ENCODE measurements around the gene HNRNPL. TPM values are rescaled to one million over a fixed set of nuclear protein-coding genes. Genes with fewer than 3 reads are reported as not detected.
"Not testable (repeated sequence)": the region's sequence is repeated elsewhere in the genome, so short reads cannot be mapped to it uniquely, and the experiment has no call there.

The HNRNPL gene
- polyA plus RNA-seq, 1 experiment: 342 TPM

- H3K4me3 ChIP-seq (ENCODE audit: low read depth, low read length): no peak overlapping the region
- no peak for TF ChIP-seq CTCF (IDR thresholded peaks at IDR 0.05; ENCODE audit: insufficient read depth, low read depth, low read length)
- CTCF ChIA-PET: interaction anchor here (0.9 kb wide), 1 partner anchor 60 kb away, joined by 3 read pairs; no protein-coding TSS in a partner anchor
- no peak for DNase-seq (ENCODE audit: low read depth)
- H3K36me3 ChIP-seq (ENCODE audit: control insufficient read depth, insufficient read depth, low read length): peaks cover 7% of the 10 kb centered on the region
- POLR2A ChIA-PET: interaction anchor here (0.6 kb wide), 1 partner anchor 99 kb away, joined by 3 read pairs; no protein-coding TSS in a partner anchor
- H3K27me3 ChIP-seq (ENCODE audit: control insufficient read depth, insufficient read depth, low read length): no peaks in the 10 kb centered on the region
These were observed 19.6 kb downstream of the HNRNPL start for GRCh38 chr19:38830039-38830733.

DNA sequence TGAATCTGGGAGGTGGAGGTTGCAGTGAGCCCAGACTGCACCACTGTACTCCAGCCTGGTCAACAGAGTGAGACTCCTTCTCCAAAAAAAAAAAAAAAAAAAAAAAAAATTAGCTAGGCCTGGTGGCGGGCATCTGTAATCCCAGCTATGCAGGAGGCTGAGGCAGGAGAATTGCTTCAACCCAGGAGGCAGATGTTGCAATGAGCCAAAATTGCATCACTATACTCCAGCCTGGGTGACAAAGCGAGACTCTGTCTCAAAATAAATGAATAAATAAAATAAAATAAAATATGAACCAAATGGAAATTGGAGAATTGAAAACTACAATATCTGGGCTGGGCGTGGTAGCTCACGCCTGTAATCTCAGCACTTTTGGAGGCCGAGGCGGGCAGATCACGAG is 20.6 kb downstream of the HNRNPL start:
- H3K27me3 ChIP-seq (ENCODE audit: control insufficient read depth, insufficient read depth, low read length); H3K4me3 ChIP-seq (ENCODE audit: low read depth, low read length); H3K36me3 ChIP-seq (ENCODE audit: control insufficient read depth, insufficient read depth, low read length); CTCF ChIA-PET; DNase-seq (ENCODE audit: low read depth): not testable (repeated sequence)
- POLR2A ChIA-PET: interaction anchor here (0.6 to 0.7 kb wide), 7 partner anchors 98 to 453 kb away, joined by 3 to 13 read pairs (median 4); partner anchors contain the start of genes ACTN4 and FAM98C

DNA sequence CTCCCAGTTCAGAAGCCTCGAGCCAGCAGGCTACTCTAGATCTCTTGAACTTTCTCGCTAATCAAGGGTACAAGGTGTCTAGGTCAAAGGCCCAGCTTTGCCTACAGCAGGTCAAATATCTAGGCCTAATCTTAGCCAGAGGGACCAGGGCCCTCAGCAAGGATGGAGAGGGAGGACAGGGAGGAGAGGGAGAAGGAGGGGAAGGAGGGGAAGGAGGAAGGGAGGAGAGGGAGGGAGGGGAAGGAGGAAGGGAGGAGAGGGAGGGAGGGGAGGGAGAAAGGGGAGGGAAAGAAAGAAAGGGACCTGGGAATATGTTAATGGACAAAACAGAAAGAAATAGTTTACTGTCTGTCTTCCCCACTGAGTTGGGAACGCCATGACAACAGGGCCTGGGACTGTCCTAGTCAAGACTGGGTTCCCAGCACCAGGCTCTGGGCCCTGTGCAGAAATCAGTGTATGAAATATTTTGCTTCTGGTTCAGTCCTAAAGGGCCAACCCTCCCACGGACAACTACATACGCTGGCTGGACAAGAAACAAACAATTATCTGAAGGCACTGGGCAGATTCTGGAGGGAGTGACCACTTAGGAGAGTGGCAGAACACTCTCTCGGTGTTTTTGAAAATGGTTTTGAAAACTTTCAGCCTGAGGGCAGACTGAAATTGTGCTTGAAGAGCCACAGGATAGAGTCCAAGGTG is 22.8 kb downstream of the HNRNPL start:
- Histone ChIP-seq H3K27me3 (ENCODE audit: control insufficient read depth, insufficient read depth, low read length) (no peaks in the 10 kb centered on the region), H3K4me3 (ENCODE audit: low read depth, low read length) (no peak overlapping the region), H3K36me3 (ENCODE audit: control insufficient read depth, insufficient read depth, low read length) (peaks cover 9% of the 10 kb centered on the region)
- ChIA-PET CTCF (no interaction called here), POLR2A (no interaction called here)
- no peak for DNase-seq (ENCODE audit: low read depth)
- no peak for TF ChIP-seq CTCF (IDR thresholded peaks at IDR 0.05; ENCODE audit: insufficient read depth, low read depth, low read length)

DNA sequence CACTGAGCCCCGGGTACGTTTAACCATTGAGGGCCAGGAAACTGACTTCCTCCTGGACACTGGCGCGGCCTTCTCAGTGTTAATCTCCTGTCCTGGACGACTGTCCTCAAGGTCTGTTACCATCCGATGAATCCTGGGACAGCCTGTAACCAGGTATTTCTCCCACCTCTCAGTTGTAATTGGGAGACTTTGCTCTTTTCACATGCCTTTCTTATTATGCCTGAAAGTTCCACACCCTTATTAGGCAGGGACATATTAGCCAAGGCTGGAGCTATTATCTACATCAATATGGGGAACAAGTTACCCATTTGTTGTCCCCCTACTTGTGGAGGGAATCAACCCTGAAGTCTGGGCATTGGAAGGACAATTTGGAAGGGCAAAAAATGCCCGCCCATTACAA is 23.9 kb downstream of the HNRNPL start:
- POLR2A ChIA-PET; DNase-seq (ENCODE audit: low read depth); H3K27me3 ChIP-seq (ENCODE audit: control insufficient read depth, insufficient read depth, low read length); H3K4me3 ChIP-seq (ENCODE audit: low read depth, low read length); CTCF ChIA-PET: not testable (repeated sequence)
- H3K36me3 ChIP-seq (ENCODE audit: control insufficient read depth, insufficient read depth, low read length): peaks cover 12% of the 10 kb centered on the region

DNA sequence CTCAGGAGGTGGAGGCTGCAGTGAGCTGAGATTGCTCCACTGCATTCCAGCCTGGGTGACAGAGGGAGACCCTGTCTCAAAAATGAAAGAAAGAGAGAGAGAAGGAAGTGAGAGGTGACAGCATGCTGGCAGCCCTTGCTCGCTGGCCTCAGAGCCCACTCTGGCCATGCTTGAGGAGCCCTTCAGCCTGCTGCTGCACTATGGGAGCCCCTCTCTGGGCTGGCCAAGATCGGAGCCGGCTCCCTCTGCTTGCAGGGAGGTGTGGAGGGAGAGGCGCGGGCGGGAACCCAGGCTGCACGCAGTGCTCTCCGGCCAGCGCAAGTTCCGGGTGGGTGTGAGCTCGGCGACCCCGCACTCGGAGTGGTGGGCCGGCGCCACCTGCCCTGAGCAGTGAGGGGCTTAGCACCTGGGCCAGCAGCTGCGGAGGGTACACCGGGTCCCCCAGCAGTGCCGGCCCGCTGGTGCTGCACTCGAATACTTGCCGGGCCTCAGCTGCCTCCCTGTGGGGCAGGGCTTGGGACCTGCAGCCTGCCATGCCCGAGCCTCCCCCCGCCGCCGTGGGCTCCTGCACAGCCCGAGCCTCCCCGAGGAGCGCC is 28.5 kb downstream of the HNRNPL start:
- H3K27me3 ChIP-seq (ENCODE audit: control insufficient read depth, insufficient read depth, low read length); DNase-seq (ENCODE audit: low read depth); CTCF ChIA-PET; H3K4me3 ChIP-seq (ENCODE audit: low read depth, low read length); POLR2A ChIA-PET: not testable (repeated sequence)
- H3K36me3 ChIP-seq (ENCODE audit: control insufficient read depth, insufficient read depth, low read length): peaks cover 15% of the 10 kb centered on the region

DNA sequence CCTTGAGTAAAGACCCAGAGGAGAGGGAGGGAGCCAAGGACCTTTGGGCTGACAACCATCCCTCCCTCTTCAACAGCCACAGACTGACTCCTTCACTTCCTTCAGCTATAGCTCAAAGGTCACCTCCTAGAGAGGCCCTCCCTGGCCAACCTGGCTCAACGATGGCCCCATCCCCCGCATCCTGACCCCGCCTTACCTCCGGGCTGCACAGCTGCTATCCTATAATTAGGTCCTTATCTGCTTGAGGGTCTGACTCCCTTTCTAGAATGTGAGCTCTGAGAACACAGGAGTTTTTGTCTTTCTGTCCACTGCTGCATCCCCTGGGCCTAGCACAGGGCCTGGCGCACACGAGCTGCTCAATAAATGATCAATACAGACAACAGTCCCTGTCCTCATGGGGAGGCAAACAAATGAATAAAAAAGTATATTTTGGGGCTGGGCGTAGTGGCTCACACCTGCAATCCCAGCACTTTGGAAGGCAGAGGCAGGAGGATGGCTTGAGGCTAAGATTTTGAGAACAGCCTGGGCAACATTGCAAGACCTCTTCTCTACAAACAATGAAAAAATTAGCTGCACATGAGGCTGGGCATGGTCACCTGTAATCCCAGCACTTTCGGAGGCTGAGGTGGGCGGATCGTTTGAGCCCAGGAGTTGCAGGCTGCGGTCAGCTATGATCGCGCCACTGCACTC is 30.4 kb downstream of the HNRNPL start:
- no peak overlapping the region for H3K4me3 ChIP-seq (ENCODE audit: low read depth, low read length)
- no peak for DNase-seq (ENCODE audit: low read depth)
- CTCF ChIA-PET: interaction anchor here (1.5 kb wide), 1 partner anchor 50 kb away, joined by 3 read pairs; no protein-coding TSS in a partner anchor
- TF ChIP-seq CTCF (IDR thresholded peaks at IDR 0.05; ENCODE audit: insufficient read depth, low read depth, low read length): no peak
- peaks cover 22% of the 10 kb centered on the region for H3K36me3 ChIP-seq (ENCODE audit: control insufficient read depth, insufficient read depth, low read length)
- POLR2A ChIA-PET: no interaction called here
- H3K27me3 ChIP-seq (ENCODE audit: control insufficient read depth, insufficient read depth, low read length): no peaks in the 10 kb centered on the region
